WERI-Rb-1 (cell line): ENCODE data around the gene SDSL.

Experiments
- DNase-seq: peaks from one replicate; pipeline ENCODE4 v3.0.0-alpha.2; 2020
- H3K27ac ChIP-seq: fragments of 250-450 bp; sonication (Bioruptor Pico); 2 replicates; pipeline ENCODE4 v1.5.1; 2020; ENCODE audit warnings: mild to moderate bottlenecking, moderate library complexity
- H3K27me3 ChIP-seq: fragments of 250-450 bp; sonication (Bioruptor Pico); 2 replicates; pipeline ENCODE4 v1.5.1; 2021; ENCODE audit warnings: mild to moderate bottlenecking, low read depth, moderate library complexity; ENCODE audit not compliant: insufficient read depth, severe bottlenecking
- H3K36me3 ChIP-seq: fragments of 250-450 bp; sonication (Bioruptor Pico); 2 replicates; pipeline ENCODE4 v1.5.1; 2020; ENCODE audit warnings: mild to moderate bottlenecking, moderate library complexity
- H3K4me3 ChIP-seq: 2 replicates; pipeline ENCODE4 v1.5.1; 2011; ENCODE audit warnings: low read depth, mild to moderate bottlenecking, control low read depth, low read length
- H3K9me3 ChIP-seq: fragments of 250-450 bp; sonication (Bioruptor Pico); 2 replicates; pipeline ENCODE4 v1.5.1; 2021; ENCODE audit warnings: mild to moderate bottlenecking, moderate library complexity; ENCODE audit not compliant: severe bottlenecking
- CTCF ChIP-seq: IDR thresholded peaks from 2 replicates; pipeline ENCODE4 v1.5.1; 2011; ENCODE audit warnings: low read depth, mild to moderate bottlenecking, control low read depth, inconsistent platforms, low read length

Gene SDSL

GRCh38 chr12:113387631-113388030 lies 34.5 kb upstream of the SDSL start:
- Histone ChIP-seq H3K27me3 (no peaks in the 10 kb centered on the region), H3K9me3 (no peaks in the 10 kb centered on the region), H3K27ac (no peak overlapping the region), H3K36me3 (peaks cover 32% of the 10 kb centered on the region), H3K4me3 (no peak overlapping the region)
- no peak for DNase-seq
- no peak for TF ChIP-seq CTCF

- TF ChIP-seq CTCF = no peak
- no peak overlapping the region for H3K27ac ChIP-seq
- no peaks in the 10 kb centered on the region for H3K9me3 ChIP-seq
- H3K36me3 ChIP-seq = peaks cover 32% of the 10 kb centered on the region
- H3K27me3 ChIP-seq = no peaks in the 10 kb centered on the region
- no peak for DNase-seq
- no peak overlapping the region for H3K4me3 ChIP-seq
Measured at GRCh38 chr12:113388351-113388750, 33.8 kb upstream of the SDSL start.

GRCh38 chr12:113390064-113391043 lies 31.8 kb upstream of the SDSL start:
- peaks cover 22% of the 10 kb centered on the region for H3K36me3 ChIP-seq
- H3K27ac ChIP-seq = no peak overlapping the region
- H3K27me3 ChIP-seq = no peaks in the 10 kb centered on the region
- no peak for DNase-seq
- TF ChIP-seq CTCF = no peak
- no peaks in the 10 kb centered on the region for H3K9me3 ChIP-seq
- no peak overlapping the region for H3K4me3 ChIP-seq

- Histone ChIP-seq H3K4me3 (no peak overlapping the region), H3K27ac (no peak overlapping the region), H3K36me3 (peaks cover 16% of the 10 kb centered on the region), H3K27me3 (no peaks in the 10 kb centered on the region), H3K9me3 (no peaks in the 10 kb centered on the region)
- no peak for DNase-seq
- TF ChIP-seq CTCF = no peak
Measured at GRCh38 chr12:113391145-113391544, 31.0 kb upstream of the SDSL start.

GRCh38 chr12:113391650-113392337 lies 30.4 kb upstream of the SDSL start:
- Histone ChIP-seq H3K36me3 (peaks cover 13% of the 10 kb centered on the region), H3K27ac (no peak overlapping the region), H3K27me3 (no peaks in the 10 kb centered on the region), H3K9me3 (no peaks in the 10 kb centered on the region), H3K4me3 (no peak overlapping the region)
- no peak for TF ChIP-seq CTCF
- no peak for DNase-seq
